ENCODE data around the gene LRRK2.

The LRRK2 gene

GRCh38 chr12:40263616-40264409 is 39.0 kb downstream of the LRRK2 start:
- Histone ChIP-seq H3K36me3 (ENCODE audit: control insufficient read depth, insufficient read depth, low read length) (no peaks in the 10 kb centered on the region), H3K4me3 (replicated peaks; ENCODE audit: low read depth, low read length) (no peak overlapping the region), H3K27me3 (replicated peaks; ENCODE audit: control insufficient read depth, insufficient read depth, low read length) (no peaks in the 10 kb centered on the region)
- no peak for TF ChIP-seq CTCF (IDR thresholded peaks at IDR 0.05; ENCODE audit: insufficient read depth, low read length, poor library complexity, severe bottlenecking)
- DNase-seq (ENCODE audit: extremely low read depth, insufficient read length) = no peak

- H3K27me3 ChIP-seq (replicated peaks; ENCODE audit: control insufficient read depth, insufficient read depth, low read length) = no peaks in the 10 kb centered on the region
- H3K4me3 ChIP-seq (replicated peaks; ENCODE audit: low read depth, low read length) = no peak overlapping the region
- no peak for DNase-seq (ENCODE audit: extremely low read depth, insufficient read length)
- H3K36me3 ChIP-seq (ENCODE audit: control insufficient read depth, insufficient read depth, low read length) = no peaks in the 10 kb centered on the region
- TF ChIP-seq CTCF (IDR thresholded peaks at IDR 0.05; ENCODE audit: insufficient read depth, low read length, poor library complexity, severe bottlenecking) = no peak
These were observed 47.3 kb downstream of the LRRK2 start for GRCh38 chr12:40271981-40272664.

GRCh38 chr12:40281791-40282364 is 57.1 kb downstream of the LRRK2 start:
- Histone ChIP-seq H3K36me3 (ENCODE audit: control insufficient read depth, insufficient read depth, low read length) (no peaks in the 10 kb centered on the region), H3K4me3 (replicated peaks; ENCODE audit: low read depth, low read length) (no peak overlapping the region), H3K27me3 (replicated peaks; ENCODE audit: control insufficient read depth, insufficient read depth, low read length) (no peaks in the 10 kb centered on the region)
- no peak for DNase-seq (ENCODE audit: extremely low read depth, insufficient read length)
- TF ChIP-seq CTCF (IDR thresholded peaks at IDR 0.05; ENCODE audit: insufficient read depth, low read length, poor library complexity, severe bottlenecking) = no peak

GRCh38 chr12:40286583-40286982 is 61.8 kb downstream of the LRRK2 start:
- Histone ChIP-seq H3K4me3 (replicated peaks; ENCODE audit: low read depth, low read length) (no peak overlapping the region), H3K36me3 (ENCODE audit: control insufficient read depth, insufficient read depth, low read length) (no peaks in the 10 kb centered on the region), H3K27me3 (replicated peaks; ENCODE audit: control insufficient read depth, insufficient read depth, low read length) (no peaks in the 10 kb centered on the region)
- DNase-seq (ENCODE audit: extremely low read depth, insufficient read length) = no peak
- TF ChIP-seq CTCF (IDR thresholded peaks at IDR 0.05; ENCODE audit: insufficient read depth, low read length, poor library complexity, severe bottlenecking) = no peak

GRCh38 chr12:40287369-40287975 is 62.7 kb downstream of the LRRK2 start:
- Histone ChIP-seq H3K4me3 (replicated peaks; ENCODE audit: low read depth, low read length) (no peak overlapping the region), H3K27me3 (replicated peaks; ENCODE audit: control insufficient read depth, insufficient read depth, low read length) (no peaks in the 10 kb centered on the region), H3K36me3 (ENCODE audit: control insufficient read depth, insufficient read depth, low read length) (no peaks in the 10 kb centered on the region)
- no peak for TF ChIP-seq CTCF (IDR thresholded peaks at IDR 0.05; ENCODE audit: insufficient read depth, low read length, poor library complexity, severe bottlenecking)
- no peak for DNase-seq (ENCODE audit: extremely low read depth, insufficient read length)
